A549 (cell line): ENCODE results near the gene SLC6A18.

Source experiments
- CBX2 ChIP-seq: fragments of 200-600 bp; sonication (generic); IDR thresholded peaks from 2 replicates; pipeline ENCODE4 v1.6.1; 2016; ENCODE audit warnings: low read depth, mild to moderate bottlenecking, borderline replicate concordance
- CEBPB ChIP-seq, 2 experiments: fragments of >200 bp in 1 of 2; sonication (Bioruptor Twin) in 1 of 2; formaldehyde crosslinking in 1 of 2; IDR thresholded peaks; 2 replicates each; pipeline ENCODE4 v1.6.1; 2012 to 2016
- EP300 ChIP-seq, 2 experiments: fragments of >200 bp; sonication (Bioruptor Twin); formaldehyde crosslinking; IDR thresholded peaks; 2 replicates in 1 of 2; 3 replicates in 1 of 2; pipeline ENCODE4 v1.6.1; 2016 to 2017
- MAX ChIP-seq: IDR thresholded peaks from 2 replicates; pipeline ENCODE4 v1.6.1; 2012
- MAZ ChIP-seq: fragments of 150-350 bp; IDR thresholded peaks from 2 replicates; pipeline ENCODE4 v1.6.1; 2014; ENCODE audit warnings: antibody characterized with exemption, low read depth, low read length, borderline replicate concordance
- MYC ChIP-seq: IDR thresholded peaks from 2 replicates; pipeline ENCODE4 v1.6.1; 2012; ENCODE audit warnings: mild to moderate bottlenecking, inconsistent platforms, low read length, improper control_type of control experiment, borderline replicate concordance
- POLR2AphosphoS2 ChIP-seq: conservative IDR thresholded peaks from 2 replicates; pipeline ENCODE4 v1.6.1; 2012; ENCODE audit warnings: low read length, improper control_type of control experiment, inconsistent platforms
- RAD21 ChIP-seq, 2 experiments: fragments of >200 bp in 1 of 2; sonication (Bioruptor Twin) in 1 of 2; formaldehyde crosslinking in 1 of 2; IDR thresholded peaks in 1 of 2; conservative IDR thresholded peaks in 1 of 2; 2 replicates in 1 of 2; 3 replicates in 1 of 2; pipeline ENCODE4 v1.6.1; 2012 to 2018; ENCODE audit warnings: inconsistent platforms in 1 of 2
- SMC3 ChIP-seq: fragments of >200 bp; sonication (Bioruptor Twin); formaldehyde crosslinking; IDR thresholded peaks from 3 replicates; pipeline ENCODE4 v1.6.1; 2018; ENCODE audit warnings: inconsistent platforms
- TF ChIP-seq, protein P1 (sequence below): fragments of >200 bp; sonication (Bioruptor Twin); formaldehyde crosslinking; IDR thresholded peaks from 3 replicates; pipeline ENCODE4 v1.5.1; 2016
- TF ChIP-seq, protein P2 (sequence below): fragments of 450-650 bp; IDR thresholded peaks from 2 replicates; pipeline ENCODE4 v1.6.1; 2014; ENCODE audit warnings: antibody characterized with exemption
- TF ChIP-seq, protein P3 (sequence below): fragments of 150-350 bp; IDR thresholded peaks from 2 replicates; pipeline ENCODE4 v1.6.1; 2014; ENCODE audit warnings: low read depth, mild to moderate bottlenecking, low read length
- TF ChIP-seq, protein P4 (sequence below): IDR thresholded peaks from 2 replicates; pipeline ENCODE4 v1.6.1; 2012; ENCODE audit warnings: low read depth, borderline replicate concordance

- TF ChIP-seq SMC3 (no peak), CBX2 (no peak), POLR2AphosphoS2 (no peak), MAZ (no peak), EP300 (IDR thresholded peaks at IDR 0.05) (no peak), MYC (no peak), RAD21 (conservative IDR thresholded peaks at IDR 0.05 in 1 of 2, IDR thresholded peaks at IDR 0.05 in 1 of 2) (no peak), MAX (no peak), CEBPB (IDR thresholded peaks at IDR 0.05) (no peak)
- TF ChIP-seq, protein P1, sequence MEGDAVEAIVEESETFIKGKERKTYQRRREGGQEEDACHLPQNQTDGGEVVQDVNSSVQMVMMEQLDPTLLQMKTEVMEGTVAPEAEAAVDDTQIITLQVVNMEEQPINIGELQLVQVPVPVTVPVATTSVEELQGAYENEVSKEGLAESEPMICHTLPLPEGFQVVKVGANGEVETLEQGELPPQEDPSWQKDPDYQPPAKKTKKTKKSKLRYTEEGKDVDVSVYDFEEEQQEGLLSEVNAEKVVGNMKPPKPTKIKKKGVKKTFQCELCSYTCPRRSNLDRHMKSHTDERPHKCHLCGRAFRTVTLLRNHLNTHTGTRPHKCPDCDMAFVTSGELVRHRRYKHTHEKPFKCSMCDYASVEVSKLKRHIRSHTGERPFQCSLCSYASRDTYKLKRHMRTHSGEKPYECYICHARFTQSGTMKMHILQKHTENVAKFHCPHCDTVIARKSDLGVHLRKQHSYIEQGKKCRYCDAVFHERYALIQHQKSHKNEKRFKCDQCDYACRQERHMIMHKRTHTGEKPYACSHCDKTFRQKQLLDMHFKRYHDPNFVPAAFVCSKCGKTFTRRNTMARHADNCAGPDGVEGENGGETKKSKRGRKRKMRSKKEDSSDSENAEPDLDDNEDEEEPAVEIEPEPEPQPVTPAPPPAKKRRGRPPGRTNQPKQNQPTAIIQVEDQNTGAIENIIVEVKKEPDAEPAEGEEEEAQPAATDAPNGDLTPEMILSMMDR: no peak
- TF ChIP-seq, protein P2, sequence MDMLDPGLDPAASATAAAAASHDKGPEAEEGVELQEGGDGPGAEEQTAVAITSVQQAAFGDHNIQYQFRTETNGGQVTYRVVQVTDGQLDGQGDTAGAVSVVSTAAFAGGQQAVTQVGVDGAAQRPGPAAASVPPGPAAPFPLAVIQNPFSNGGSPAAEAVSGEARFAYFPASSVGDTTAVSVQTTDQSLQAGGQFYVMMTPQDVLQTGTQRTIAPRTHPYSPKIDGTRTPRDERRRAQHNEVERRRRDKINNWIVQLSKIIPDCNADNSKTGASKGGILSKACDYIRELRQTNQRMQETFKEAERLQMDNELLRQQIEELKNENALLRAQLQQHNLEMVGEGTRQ: no peak
- TF ChIP-seq, protein P3, sequence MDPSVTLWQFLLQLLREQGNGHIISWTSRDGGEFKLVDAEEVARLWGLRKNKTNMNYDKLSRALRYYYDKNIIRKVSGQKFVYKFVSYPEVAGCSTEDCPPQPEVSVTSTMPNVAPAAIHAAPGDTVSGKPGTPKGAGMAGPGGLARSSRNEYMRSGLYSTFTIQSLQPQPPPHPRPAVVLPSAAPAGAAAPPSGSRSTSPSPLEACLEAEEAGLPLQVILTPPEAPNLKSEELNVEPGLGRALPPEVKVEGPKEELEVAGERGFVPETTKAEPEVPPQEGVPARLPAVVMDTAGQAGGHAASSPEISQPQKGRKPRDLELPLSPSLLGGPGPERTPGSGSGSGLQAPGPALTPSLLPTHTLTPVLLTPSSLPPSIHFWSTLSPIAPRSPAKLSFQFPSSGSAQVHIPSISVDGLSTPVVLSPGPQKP: no peak
- TF ChIP-seq, protein P4, sequence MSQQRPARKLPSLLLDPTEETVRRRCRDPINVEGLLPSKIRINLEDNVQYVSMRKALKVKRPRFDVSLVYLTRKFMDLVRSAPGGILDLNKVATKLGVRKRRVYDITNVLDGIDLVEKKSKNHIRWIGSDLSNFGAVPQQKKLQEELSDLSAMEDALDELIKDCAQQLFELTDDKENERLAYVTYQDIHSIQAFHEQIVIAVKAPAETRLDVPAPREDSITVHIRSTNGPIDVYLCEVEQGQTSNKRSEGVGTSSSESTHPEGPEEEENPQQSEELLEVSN: no peak
Observed at GRCh38 chr5:1216918-1217295, 8.3 kb upstream of the SLC6A18 start.
